SU-DHL-6 (cell line): ENCODE results near the gene PHLDA1.

ENCODE experiments used
- H2AFZ ChIP-seq: fragments of 200-600 bp; sonication (generic); 2 replicates; pipeline ENCODE4 v1.6.1; 2014; ENCODE audit warnings: low read depth, mild to moderate bottlenecking, moderate library complexity, mixed read lengths, antibody characterized with exemption, low read length; ENCODE audit not compliant: severe bottlenecking
- H3F3A ChIP-seq: fragments of 200-600 bp; shearing (Covaris generic); 2 replicates; pipeline ENCODE4 v1.6.0; 2016; ENCODE audit warnings: antibody characterized with exemption, mild to moderate bottlenecking; ENCODE audit not compliant: insufficient read depth
- H3K27ac ChIP-seq: fragments of 200-600 bp; sonication (generic); 2 replicates; pipeline ENCODE4 v1.5.1; 2016; ENCODE audit warnings: low read depth, mild to moderate bottlenecking, low read length, moderate library complexity, mixed read lengths
- H3K27me3 ChIP-seq: fragments of 200-600 bp; sonication (generic), shearing (Covaris generic); 2 replicates; pipeline ENCODE4 v1.6.0; 2014; ENCODE audit warnings: mild to moderate bottlenecking, low read length
- H3K36me3 ChIP-seq: fragments of 200-600 bp; sonication (generic); 2 replicates; pipeline ENCODE4 v1.6.1; 2014; ENCODE audit warnings: mild to moderate bottlenecking, low read length, mixed read lengths
- H3K4me2 ChIP-seq: fragments of 300-600, 200-600 bp; shearing (Covaris generic), sonication (generic); 2 replicates; pipeline ENCODE4 v1.6.0; 2014; ENCODE audit warnings: low read length, low read depth, mild to moderate bottlenecking; ENCODE audit not compliant: poor library complexity, severe bottlenecking
- H3K4me3 ChIP-seq: fragments of 200-600 bp; sonication (generic); 2 replicates; pipeline ENCODE4 v1.5.1; 2014; ENCODE audit warnings: antibody characterized with exemption, low read length, mild to moderate bottlenecking, mixed read lengths; ENCODE audit not compliant: insufficient read depth, poor library complexity, severe bottlenecking
- H3K79me2 ChIP-seq: fragments of 200-600 bp; sonication (generic); 2 replicates; pipeline ENCODE4 v1.6.1; 2014; ENCODE audit warnings: mild to moderate bottlenecking, low read length, moderate library complexity; ENCODE audit not compliant: insufficient read depth
- H3K9ac ChIP-seq: fragments of 200-600 bp; sonication (generic); 2 replicates; pipeline ENCODE4 v1.7.0; 2014; ENCODE audit warnings: mild to moderate bottlenecking, low read length
- H3K9me2 ChIP-seq: fragments of 200-600 bp; sonication (generic); replicated peaks from 2 replicates; pipeline ENCODE4 v1.6.1; 2014; ENCODE audit warnings: low read length; ENCODE audit not compliant: insufficient read depth
- H3K9me3 ChIP-seq: fragments of 200-600 bp; sonication (generic); 2 replicates; pipeline ENCODE4 v1.6.1; 2014; ENCODE audit warnings: low read length, mixed read lengths; ENCODE audit not compliant: insufficient read depth
- H4K20me1 ChIP-seq: fragments of 200-600 bp; sonication (generic); 2 replicates; pipeline ENCODE4 v1.6.1; 2014; ENCODE audit warnings: low read depth, mild to moderate bottlenecking, antibody characterized with exemption, low read length, moderate library complexity, mixed read lengths
- EZH2phosphoT487 ChIP-seq: fragments of 200-600 bp; sonication (generic), shearing (Covaris generic); conservative IDR thresholded peaks from 2 replicates; pipeline ENCODE4 v1.6.1; 2018; ENCODE audit warnings: mild to moderate bottlenecking, antibody characterized with exemption, low read length, moderate library complexity, mixed read lengths
- TF ChIP-seq, protein P1 (sequence below): fragments of 200-600 bp; sonication (generic); IDR thresholded peaks from one replicate; pipeline ENCODE4 v1.5.1; 2017; ENCODE audit warnings: antibody characterized with exemption, mild to moderate bottlenecking, low read length, moderate library complexity; ENCODE audit not compliant: insufficient read depth, poor library complexity, severe bottlenecking

Gene PHLDA1

DNA sequence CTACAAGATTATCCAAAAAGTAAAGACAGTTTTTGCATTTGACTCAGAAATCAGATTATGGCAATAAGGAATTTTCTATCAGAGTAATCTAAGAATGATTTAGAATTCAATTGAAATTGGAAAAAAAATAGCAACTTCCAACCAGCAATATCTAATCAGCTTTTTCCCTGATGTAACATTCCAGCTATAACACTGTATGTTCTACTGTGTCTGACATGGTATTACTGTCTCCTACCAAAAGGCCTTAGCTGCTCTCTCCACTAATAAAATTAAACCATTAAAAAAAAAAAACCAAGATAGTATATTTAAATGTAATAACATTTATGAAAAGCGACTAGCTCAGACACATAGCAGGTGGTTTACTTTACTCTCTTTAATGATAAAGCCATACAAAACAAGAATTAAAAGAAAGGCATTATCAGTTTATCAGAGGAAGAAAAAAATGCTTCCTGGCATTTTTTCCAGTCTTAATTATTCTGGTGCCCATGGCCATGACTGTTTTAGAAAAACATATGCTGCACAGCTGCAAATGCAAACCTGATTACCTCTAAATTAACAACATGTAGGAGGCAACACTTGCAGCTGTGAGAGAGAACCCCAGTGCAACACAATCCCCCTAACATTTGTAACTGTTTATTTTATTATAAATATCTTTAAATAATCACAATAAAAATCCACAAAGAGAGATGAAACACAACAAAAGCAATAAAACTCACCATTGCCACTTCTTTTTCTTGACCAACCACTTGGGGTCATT, 28.8 kb downstream of the PHLDA1 start:
- Histone ChIP-seq H3K4me3 (no peak overlapping the region), H3K36me3 (no peaks in the 10 kb centered on the region), H3K79me2 (no peaks in the 10 kb centered on the region), H3K9me2 (no peaks in the 10 kb centered on the region), H4K20me1 (no peaks in the 10 kb centered on the region), H3K9ac (no peak overlapping the region), H3K27ac (no peak overlapping the region), H3F3A (no peaks in the 10 kb centered on the region), H3K27me3 (no peaks in the 10 kb centered on the region), H2AFZ (no peak overlapping the region), H3K4me2 (no peak overlapping the region), H3K9me3 (no peaks in the 10 kb centered on the region)
- TF ChIP-seq EZH2phosphoT487 = no peak
- TF ChIP-seq, protein P1, sequence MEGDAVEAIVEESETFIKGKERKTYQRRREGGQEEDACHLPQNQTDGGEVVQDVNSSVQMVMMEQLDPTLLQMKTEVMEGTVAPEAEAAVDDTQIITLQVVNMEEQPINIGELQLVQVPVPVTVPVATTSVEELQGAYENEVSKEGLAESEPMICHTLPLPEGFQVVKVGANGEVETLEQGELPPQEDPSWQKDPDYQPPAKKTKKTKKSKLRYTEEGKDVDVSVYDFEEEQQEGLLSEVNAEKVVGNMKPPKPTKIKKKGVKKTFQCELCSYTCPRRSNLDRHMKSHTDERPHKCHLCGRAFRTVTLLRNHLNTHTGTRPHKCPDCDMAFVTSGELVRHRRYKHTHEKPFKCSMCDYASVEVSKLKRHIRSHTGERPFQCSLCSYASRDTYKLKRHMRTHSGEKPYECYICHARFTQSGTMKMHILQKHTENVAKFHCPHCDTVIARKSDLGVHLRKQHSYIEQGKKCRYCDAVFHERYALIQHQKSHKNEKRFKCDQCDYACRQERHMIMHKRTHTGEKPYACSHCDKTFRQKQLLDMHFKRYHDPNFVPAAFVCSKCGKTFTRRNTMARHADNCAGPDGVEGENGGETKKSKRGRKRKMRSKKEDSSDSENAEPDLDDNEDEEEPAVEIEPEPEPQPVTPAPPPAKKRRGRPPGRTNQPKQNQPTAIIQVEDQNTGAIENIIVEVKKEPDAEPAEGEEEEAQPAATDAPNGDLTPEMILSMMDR = no peak

GRCh38 chr12:75998292-75999063, 33.1 kb downstream of the PHLDA1 start:
- H3K9me2 ChIP-seq = no peaks in the 10 kb centered on the region
- H4K20me1 ChIP-seq = no peaks in the 10 kb centered on the region
- no peaks in the 10 kb centered on the region for H3K9me3 ChIP-seq
- no peaks in the 10 kb centered on the region for H3F3A ChIP-seq
- no peak overlapping the region for H2AFZ ChIP-seq
- no peaks in the 10 kb centered on the region for H3K36me3 ChIP-seq
- H3K9ac ChIP-seq = no peak overlapping the region
- no peak overlapping the region for H3K27ac ChIP-seq
- no peaks in the 10 kb centered on the region for H3K27me3 ChIP-seq
- TF ChIP-seq EZH2phosphoT487 = no peak
- TF ChIP-seq, protein P1 = no peak
- H3K4me2 ChIP-seq = no peak overlapping the region
- no peaks in the 10 kb centered on the region for H3K79me2 ChIP-seq
- no peak overlapping the region for H3K4me3 ChIP-seq

DNA sequence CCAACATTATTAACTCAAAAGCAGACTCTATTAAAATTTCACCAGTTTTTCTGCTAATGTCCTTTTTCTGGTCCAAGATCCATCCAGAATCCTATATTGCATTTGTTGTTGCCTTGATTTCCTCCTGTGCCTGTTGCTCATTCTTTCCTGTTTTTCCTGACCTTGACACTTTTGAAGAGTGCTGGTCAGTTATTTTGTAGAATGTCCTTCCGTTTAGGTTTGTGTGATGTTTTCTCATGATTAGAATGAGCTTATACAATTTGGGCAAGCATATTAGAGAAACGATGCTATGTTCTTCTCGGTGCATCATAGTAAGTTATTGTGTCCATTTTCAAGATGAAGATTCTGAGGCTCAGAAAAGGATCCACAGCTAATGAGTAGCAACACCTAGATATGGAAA, 33.9 kb downstream of the PHLDA1 start:
- Histone ChIP-seq H3K36me3 (no peaks in the 10 kb centered on the region), H3K27me3 (no peaks in the 10 kb centered on the region), H3K4me3 (no peak overlapping the region), H4K20me1 (no peaks in the 10 kb centered on the region), H3K9ac (no peak overlapping the region), H3K27ac (no peak overlapping the region), H2AFZ (no peak overlapping the region), H3K9me3 (no peaks in the 10 kb centered on the region), H3K79me2 (no peaks in the 10 kb centered on the region), H3K9me2 (no peaks in the 10 kb centered on the region), H3F3A (no peaks in the 10 kb centered on the region), H3K4me2 (no peak overlapping the region)
- TF ChIP-seq EZH2phosphoT487 = no peak
- TF ChIP-seq, protein P1 = no peak
